Measurements from ENCODE around the gene STK32C. TPM values are rescaled to one million over a fixed set of nuclear protein-coding genes. Genes with fewer than 3 reads are reported as not detected.

STK32C gene
- 10 to 100 TPM in 4 of 6 donors, 1 to 10 TPM in 2; 4.8 to 18.3 (median 15.6) TPM for total RNA-seq

GRCh38 chr10:132307823-132308586, at the start of gene STK32C:
STK32C (minus strand) TSS chr10:132307950; CDS start chr10:132307833, 117 bp downstream.
- H3K27ac ChIP-seq: peak within 1 kb of the TSS; percentile 74 to 91 (median 86)
- H3K36me3 ChIP-seq: no peaks in the 10 kb centered on the region
- no peaks in the 10 kb centered on the region for H3K9me3 ChIP-seq
- DNase-seq (peak; percentile 95 to 98), ATAC-seq (ENCODE audit: low FRiP score in 2 of 2) (peak; percentile 94 to 96)
- H3K27me3 ChIP-seq: no peaks in the 10 kb centered on the region
- WGBS, 2 donors: 0 to 1% methylated on average over 5 to 25 of the region's 84 CpGs
- peaks cover 11 to 26% (median 15%) of the 10 kb centered on the region in 4 donors for H3K4me1 ChIP-seq
- TF ChIP-seq EP300 (IDR thresholded peaks at IDR 0.05) (no peak), POLR2AphosphoS5 (IDR thresholded peaks at IDR 0.05) (peak; percentile 12 to 71), POLR2A (IDR thresholded peaks at IDR 0.05) (peak in 2 of 4 donors; percentile 44 to 77)
- TF ChIP-seq, protein P1, sequence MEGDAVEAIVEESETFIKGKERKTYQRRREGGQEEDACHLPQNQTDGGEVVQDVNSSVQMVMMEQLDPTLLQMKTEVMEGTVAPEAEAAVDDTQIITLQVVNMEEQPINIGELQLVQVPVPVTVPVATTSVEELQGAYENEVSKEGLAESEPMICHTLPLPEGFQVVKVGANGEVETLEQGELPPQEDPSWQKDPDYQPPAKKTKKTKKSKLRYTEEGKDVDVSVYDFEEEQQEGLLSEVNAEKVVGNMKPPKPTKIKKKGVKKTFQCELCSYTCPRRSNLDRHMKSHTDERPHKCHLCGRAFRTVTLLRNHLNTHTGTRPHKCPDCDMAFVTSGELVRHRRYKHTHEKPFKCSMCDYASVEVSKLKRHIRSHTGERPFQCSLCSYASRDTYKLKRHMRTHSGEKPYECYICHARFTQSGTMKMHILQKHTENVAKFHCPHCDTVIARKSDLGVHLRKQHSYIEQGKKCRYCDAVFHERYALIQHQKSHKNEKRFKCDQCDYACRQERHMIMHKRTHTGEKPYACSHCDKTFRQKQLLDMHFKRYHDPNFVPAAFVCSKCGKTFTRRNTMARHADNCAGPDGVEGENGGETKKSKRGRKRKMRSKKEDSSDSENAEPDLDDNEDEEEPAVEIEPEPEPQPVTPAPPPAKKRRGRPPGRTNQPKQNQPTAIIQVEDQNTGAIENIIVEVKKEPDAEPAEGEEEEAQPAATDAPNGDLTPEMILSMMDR (IDR thresholded peaks at IDR 0.05): no peak
- H3K4me3 ChIP-seq: peak within 1 kb of the TSS; percentile 89 to 99 (median 97)

- WGBS, 2 donors: 88 to 91% methylated on average over 6 to 12 of the region's 12 CpGs
Measured at GRCh38 chr10:132356621-132357195, 49.0 kb upstream of the STK32C start.

GRCh38 chr10:132355754-132356153, 48.0 kb upstream of the STK32C start:
- no peak for TF ChIP-seq POLR2A (IDR thresholded peaks at IDR 0.05)
- TF ChIP-seq EP300 (IDR thresholded peaks at IDR 0.05): no peak
- TF ChIP-seq, protein P1 (IDR thresholded peaks at IDR 0.05): no peak
- no peak for TF ChIP-seq POLR2AphosphoS5 (IDR thresholded peaks at IDR 0.05)
- H3K27ac ChIP-seq: no peak overlapping the region
- 83 to 97% methylated on average over 10 to 13 of the region's 13 CpGs for WGBS, 2 donors
- H3K4me1 ChIP-seq: no peaks in the 10 kb centered on the region
- H3K36me3 ChIP-seq: peaks cover 0 to 20% (median 6%) of the 10 kb centered on the region in 4 donors
- no peak overlapping the region for H3K4me3 ChIP-seq
- no peaks in the 10 kb centered on the region for H3K9me3 ChIP-seq
- no peaks in the 10 kb centered on the region for H3K27me3 ChIP-seq
- ATAC-seq (ENCODE audit: low FRiP score in 2 of 2) (no peak), DNase-seq (peak in 1 of 2 donors; percentile 16)

More at GRCh38 chr10:132356621-132357195, 49.0 kb upstream of the STK32C start:
- H3K9me3 ChIP-seq: no peaks in the 10 kb centered on the region
- peaks cover 0 to 16% (median 5%) of the 10 kb centered on the region in 4 donors for H3K36me3 ChIP-seq
- no peak overlapping the region for H3K27ac ChIP-seq
- no peak overlapping the region for H3K4me3 ChIP-seq
- peak in 1 of 2 donors; percentile 10 for DNase-seq
- ATAC-seq (ENCODE audit: low FRiP score in 2 of 2): no peak
- H3K27me3 ChIP-seq: no peaks in the 10 kb centered on the region
- no peaks in the 10 kb centered on the region for H3K4me1 ChIP-seq
- no peak for TF ChIP-seq POLR2A (IDR thresholded peaks at IDR 0.05)

DNA sequence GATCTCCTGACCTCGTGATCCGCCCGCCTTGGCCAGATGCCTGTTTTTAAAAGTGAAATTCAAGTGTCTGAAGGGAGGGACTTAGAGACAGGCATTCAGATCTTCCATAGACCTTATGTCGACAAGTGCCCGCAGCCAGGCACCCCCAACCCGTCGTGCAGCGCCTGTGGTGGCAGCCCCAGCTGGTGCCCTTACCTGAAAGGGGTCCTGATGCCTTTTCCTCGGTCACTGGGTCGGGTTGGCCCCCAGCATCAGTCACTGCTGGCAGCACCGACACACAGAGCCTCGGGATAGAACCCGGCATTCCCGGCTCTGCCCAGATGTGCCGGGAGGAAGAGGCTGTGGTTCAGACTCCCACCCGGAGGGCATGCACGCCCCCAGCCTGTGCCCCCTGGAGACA, 47.5 kb upstream of the STK32C start:
- H3K27me3 ChIP-seq: no peaks in the 10 kb centered on the region
- WGBS, 2 donors: 94 to 97% methylated on average over 10 to 17 of the region's 17 CpGs
- no peak overlapping the region for H3K4me3 ChIP-seq
- TF ChIP-seq POLR2A (IDR thresholded peaks at IDR 0.05) (no peak), EP300 (IDR thresholded peaks at IDR 0.05) (no peak), POLR2AphosphoS5 (IDR thresholded peaks at IDR 0.05) (no peak)
- TF ChIP-seq, protein P1 (IDR thresholded peaks at IDR 0.05): no peak
- no peak for DNase-seq
- no peak overlapping the region for H3K27ac ChIP-seq
- ATAC-seq (ENCODE audit: low FRiP score in 2 of 2): no peak
- H3K4me1 ChIP-seq: no peaks in the 10 kb centered on the region
- H3K36me3 ChIP-seq: peaks cover 0 to 25% (median 6%) of the 10 kb centered on the region in 4 donors
- no peaks in the 10 kb centered on the region for H3K9me3 ChIP-seq

DNA sequence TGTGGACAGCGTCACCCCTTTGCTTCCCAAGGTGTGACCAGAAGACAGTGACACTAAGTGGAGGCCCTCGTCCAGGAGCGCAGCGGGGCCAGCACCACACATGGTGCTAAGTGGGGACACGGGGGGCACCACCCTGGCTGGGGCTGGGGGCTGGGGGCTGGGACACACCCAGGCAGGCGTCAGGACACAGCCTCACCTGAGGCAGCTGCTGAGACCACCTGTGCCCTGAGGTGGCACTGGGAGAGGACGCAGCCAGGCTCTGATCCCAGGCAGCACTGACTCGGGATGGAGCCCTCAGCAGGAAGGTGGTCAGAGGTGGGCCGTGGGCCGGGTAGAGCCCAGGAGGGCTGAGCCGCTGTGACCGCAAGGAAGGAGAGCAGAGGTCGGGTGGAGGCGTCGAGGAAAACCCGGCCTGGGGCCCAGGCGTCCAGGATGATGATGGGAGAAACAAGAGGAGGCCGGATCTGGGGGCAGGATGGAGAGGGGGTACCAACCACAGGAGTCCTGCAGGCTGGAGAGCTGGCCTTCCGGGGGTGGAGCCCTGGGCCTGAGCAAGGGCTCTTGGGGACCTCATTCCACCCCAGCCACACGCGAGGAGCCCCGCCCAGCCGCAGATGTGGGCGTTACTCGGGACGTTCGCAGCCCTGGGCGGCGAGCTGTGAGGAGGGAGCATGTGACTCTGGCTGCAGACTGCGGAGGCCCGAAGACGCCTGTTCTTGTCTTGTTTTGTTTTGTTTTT, 46.8 kb upstream of the STK32C start:
- Histone ChIP-seq H3K4me3 (no peak overlapping the region), H3K9me3 (no peaks in the 10 kb centered on the region), H3K27me3 (no peaks in the 10 kb centered on the region), H3K4me1 (no peaks in the 10 kb centered on the region), H3K27ac (no peak overlapping the region), H3K36me3 (peaks cover 0 to 30% (median 7%) of the 10 kb centered on the region in 4 donors)
- TF ChIP-seq, protein P1 (IDR thresholded peaks at IDR 0.05): no peak
- TF ChIP-seq POLR2A (IDR thresholded peaks at IDR 0.05) (no peak), EP300 (IDR thresholded peaks at IDR 0.05) (no peak), POLR2AphosphoS5 (IDR thresholded peaks at IDR 0.05) (no peak)
- no peak for ATAC-seq (ENCODE audit: low FRiP score in 2 of 2)
- peak in 1 of 2 donors; percentile 19 for DNase-seq
- 93 to 94% methylated on average over 30 to 32 of the region's 32 CpGs for WGBS, 2 donors

Measured in upper lobe of left lung (tissue), 6 donors.